Upper lobe of left lung (tissue), 6 donors: ENCODE results near the gene ETFA. TPM values are rescaled to one million over a fixed set of nuclear protein-coding genes. Genes with fewer than 3 reads are reported as not detected.

Source experiments
- ATAC-seq, 2 donors: fragments of 200-7000 bp; cut with Tn5 transposase; one replicate each; pipeline ENCODE4 v1.9.1; 2022; ENCODE audit warnings: mild to moderate bottlenecking in 2 of 2, moderate library complexity in 2 of 2; ENCODE audit not compliant: low FRiP score in 2 of 2
- DNase-seq, 2 donors: peaks; one replicate each; pipeline ENCODE4 v3.0.0-alpha.2; 2019 to 2020
- H3K27ac ChIP-seq, 4 donors: fragments of 200-600 bp; sonication (generic); one replicate each; pipeline ENCODE4 v1.5.1; 2016 to 2019
- H3K27me3 ChIP-seq, 4 donors: fragments of 200-600 bp; sonication (generic); one replicate each; pipeline ENCODE4 v1.5.1; 2017 to 2019
- H3K36me3 ChIP-seq, 4 donors: fragments of 200-600 bp; sonication (generic); one replicate each; pipeline ENCODE4 v1.5.1; 2016 to 2019
- H3K4me1 ChIP-seq, 4 donors: fragments of 200-600 bp; sonication (generic); one replicate each; pipeline ENCODE4 v1.5.1; 2018 to 2019
- H3K4me3 ChIP-seq, 4 donors: fragments of 200-600 bp; sonication (generic); one replicate each; pipeline ENCODE4 v1.5.1; 2017 to 2019; ENCODE audit warnings: mild to moderate bottlenecking in 2 of 4, moderate library complexity in 1 of 4
- H3K9me3 ChIP-seq, 4 donors: fragments of 200-600 bp; sonication (generic); one replicate each; pipeline ENCODE4 v1.5.1; 2018 to 2019
- CTCF ChIP-seq, 6 experiments: fragments of 450-650 bp in 4 of 6; fragments of 200-600 bp in 2 of 6; sonication (generic) in 2 of 6; IDR thresholded peaks; one replicate each; pipeline ENCODE4 v1.5.1; 2016 to 2019; ENCODE audit warnings: antibody characterized with exemption in 6 of 6
- EP300 ChIP-seq, 4 donors: sonication (generic); formaldehyde crosslinking; IDR thresholded peaks; one replicate each; pipeline ENCODE4 v1.5.1; 2017; ENCODE audit warnings: antibody characterized with exemption in 4 of 4, control low read depth in 2 of 4
- POLR2A ChIP-seq, 4 donors: fragments of 450-650 bp; IDR thresholded peaks; one replicate each; pipeline ENCODE4 v1.5.1; 2016 to 2017; ENCODE audit warnings: antibody characterized with exemption in 4 of 4, mild to moderate bottlenecking in 2 of 4
- POLR2AphosphoS5 ChIP-seq, 2 donors: sonication (generic); formaldehyde crosslinking; IDR thresholded peaks; one replicate each; pipeline ENCODE4 v1.5.1; 2017; ENCODE audit warnings: antibody characterized with exemption in 2 of 2
- WGBS, 2 donors: methylation state at CpG; one replicate each; pipeline ENCODE4 v1.1.5; 2017 to 2018; 5-methylcytosine and 5-hydroxymethylcytosine counted together
- total RNA-seq, 6 donors: library from RNA; depleted of rRNA in 4 of 6; stranded (reverse); fragments of >200 nt in 4 of 6; gene quantifications; one replicate each; pipeline versions ENCODE4 v1.1.0 to v1.2.1, GENCODE V29; 2016 to 2021
- donor health status: DM: no; HTN: no; CAD: no; lungs with moderate emphysema.
- donor health status: DM: no; HTN: yes; CAD: no; lungs with severe emphysema.

ETFA gene
- total RNA-seq, 6 donors from 2014 or later: 31.6 to 82.9 (median 68.7) TPM

DNA sequence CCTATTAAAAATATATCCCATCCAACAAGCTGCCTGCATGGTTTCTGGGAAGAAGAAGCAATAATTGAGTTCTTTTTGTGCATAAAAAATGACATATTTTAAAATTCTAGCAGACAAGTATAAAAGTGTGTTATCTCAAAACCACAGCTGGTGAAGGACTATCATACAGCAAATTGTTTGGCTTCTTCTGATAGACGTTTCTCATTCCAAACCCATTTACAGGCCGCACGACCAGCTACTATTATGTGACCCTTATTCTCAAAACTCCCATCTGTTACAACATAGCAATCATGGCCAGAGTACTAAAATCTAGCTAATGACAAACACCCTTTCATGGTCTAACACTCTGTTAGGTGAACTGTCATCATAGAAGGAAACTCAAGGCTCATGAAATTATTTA is 21.7 kb downstream of the ETFA start:
- no peaks in the 10 kb centered on the region for H3K9me3 ChIP-seq
- peaks cover 4 to 15% (median 7%) of the 10 kb centered on the region in 4 donors for H3K4me1 ChIP-seq
- no peaks in the 10 kb centered on the region for H3K27me3 ChIP-seq
- no peak overlapping the region for H3K27ac ChIP-seq
- H3K36me3 ChIP-seq: peaks cover 0 to 50% (median 9%) of the 10 kb centered on the region in 4 donors
- TF ChIP-seq CTCF (IDR thresholded peaks at IDR 0.05): no peak
- TF ChIP-seq EP300 (IDR thresholded peaks at IDR 0.05): no peak
- no peak for TF ChIP-seq POLR2A (IDR thresholded peaks at IDR 0.05)
- TF ChIP-seq POLR2AphosphoS5 (IDR thresholded peaks at IDR 0.05): no peak
- WGBS, 2 donors: 66 to 71% methylated on average over 3 of the region's 3 CpGs
- DNase-seq (no peak), ATAC-seq (no peak)
- no peak overlapping the region for H3K4me3 ChIP-seq

GRCh38 chr15:76286271-76286879 is 24.9 kb downstream of the ETFA start:
- no peaks in the 10 kb centered on the region for H3K9me3 ChIP-seq
- peaks cover 0 to 7% (median 3%) of the 10 kb centered on the region in 4 donors for H3K4me1 ChIP-seq
- TF ChIP-seq CTCF (IDR thresholded peaks at IDR 0.05) (no peak), POLR2A (IDR thresholded peaks at IDR 0.05) (no peak), POLR2AphosphoS5 (IDR thresholded peaks at IDR 0.05) (no peak), EP300 (IDR thresholded peaks at IDR 0.05) (no peak)
- H3K27ac ChIP-seq: no peak overlapping the region
- ATAC-seq (no peak), DNase-seq (no peak)
- peaks cover 9 to 78% (median 22%) of the 10 kb centered on the region in 4 donors for H3K36me3 ChIP-seq
- no peaks in the 10 kb centered on the region for H3K27me3 ChIP-seq
- WGBS, 2 donors: 51 to 54% methylated on average over 4 of the region's 4 CpGs
- H3K4me3 ChIP-seq: no peak overlapping the region

DNA sequence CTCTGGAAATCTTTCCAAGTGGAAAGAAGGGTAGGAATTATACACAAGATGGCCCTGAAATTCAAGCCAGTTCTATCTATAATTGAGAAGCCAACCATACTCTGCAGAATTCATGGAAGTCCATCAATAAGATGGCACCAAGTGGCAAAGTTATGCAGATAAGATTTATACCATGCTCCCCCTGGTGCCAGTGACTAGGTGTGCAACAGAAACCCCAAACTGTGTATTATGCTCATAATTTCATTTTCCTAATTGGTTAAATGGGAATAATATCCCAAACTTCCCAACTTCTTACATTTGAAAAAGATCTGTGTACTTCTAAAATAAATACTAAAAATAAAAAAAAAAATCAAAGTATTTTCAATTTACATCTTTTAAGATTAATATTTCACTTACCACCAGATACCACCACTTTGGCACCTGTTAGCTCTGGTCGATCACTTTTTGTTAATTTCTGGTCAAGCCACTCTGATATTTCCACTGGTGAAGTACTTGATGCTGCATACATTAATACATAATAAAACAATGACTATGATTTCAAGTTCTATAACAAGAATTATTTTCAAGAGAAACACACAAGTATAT is 25.9 kb downstream of the ETFA start:
- ATAC-seq: no peak
- 91 to 94% methylated on average over 1 of the region's 1 CpG for WGBS, 2 donors
- H3K27me3 ChIP-seq: no peaks in the 10 kb centered on the region
- TF ChIP-seq POLR2AphosphoS5 (IDR thresholded peaks at IDR 0.05) (no peak), EP300 (IDR thresholded peaks at IDR 0.05) (no peak), POLR2A (IDR thresholded peaks at IDR 0.05) (no peak), CTCF (IDR thresholded peaks at IDR 0.05) (peak in 3 of 6 experiments; percentile 5 to 35 (median 30))
- H3K27ac ChIP-seq: no peak overlapping the region
- H3K36me3 ChIP-seq: peaks cover 9 to 79% (median 22%) of the 10 kb centered on the region in 4 donors
- peaks cover 0 to 7% (median 3%) of the 10 kb centered on the region in 4 donors for H3K4me1 ChIP-seq
- no peak overlapping the region for H3K4me3 ChIP-seq
- DNase-seq: no peak
- no peaks in the 10 kb centered on the region for H3K9me3 ChIP-seq

GRCh38 chr15:76282465-76282864 is 28.8 kb downstream of the ETFA start:
- no peak for ATAC-seq
- Histone ChIP-seq H3K9me3 (no peaks in the 10 kb centered on the region), H3K4me3 (no peak overlapping the region), H3K4me1 (peaks cover 0 to 7% (median 3%) of the 10 kb centered on the region in 4 donors), H3K36me3 (peaks cover 9 to 94% (median 27%) of the 10 kb centered on the region in 4 donors), H3K27me3 (no peaks in the 10 kb centered on the region), H3K27ac (no peak overlapping the region)
- WGBS, 2 donors: 42 to 72% methylated on average over 2 to 3 of the region's 3 CpGs
- TF ChIP-seq CTCF (IDR thresholded peaks at IDR 0.05): no peak
- no peak for TF ChIP-seq POLR2A (IDR thresholded peaks at IDR 0.05)
- no peak for DNase-seq

GRCh38 chr15:76278651-76279050 is 32.6 kb downstream of the ETFA start:
- Histone ChIP-seq H3K9me3 (no peaks in the 10 kb centered on the region), H3K36me3 (peaks cover 5 to 68% (median 18%) of the 10 kb centered on the region in 4 donors), H3K27ac (no peak overlapping the region), H3K4me3 (no peak overlapping the region), H3K4me1 (no peaks in the 10 kb centered on the region), H3K27me3 (no peaks in the 10 kb centered on the region)
- TF ChIP-seq EP300 (IDR thresholded peaks at IDR 0.05) (no peak), CTCF (IDR thresholded peaks at IDR 0.05) (no peak), POLR2A (IDR thresholded peaks at IDR 0.05) (no peak), POLR2AphosphoS5 (IDR thresholded peaks at IDR 0.05) (no peak)
- ATAC-seq (no peak), DNase-seq (no peak)
- 96 to 100% methylated on average over 1 of the region's 1 CpG for WGBS, 2 donors
